HG03571 (cell line): Measurements from ENCODE around the gene ADGRE3.
"Not testable (repeated sequence)": the region's sequence is repeated elsewhere in the genome, so short reads cannot be mapped to it uniquely, and the experiment has no call there.

Source experiments
- ATAC-seq: cut with Tn5 transposase; IDR thresholded peaks from one replicate; pipeline ENCODE4 v1.9.1; 2021; ENCODE audit not compliant: unreplicated experiment

The ADGRE3 gene

GRCh38 chr19:14611051-14611450 lies 63.6 kb downstream of the ADGRE3 start:
- ATAC-seq, result no peak

- ATAC-seq, result no peak
These were observed 68.0 kb downstream of the ADGRE3 start for GRCh38 chr19:14606627-14607026.

GRCh38 chr19:14603990-14604387 lies 70.7 kb downstream of the ADGRE3 start:
- ATAC-seq, result peak; percentile 71

GRCh38 chr19:14599548-14600147 lies 75.0 kb downstream of the ADGRE3 start:
- no peak for ATAC-seq

- no peak for ATAC-seq
These were observed 79.1 kb downstream of the ADGRE3 start for GRCh38 chr19:14595558-14595957.

GRCh38 chr19:14589433-14589832 lies 85.2 kb downstream of the ADGRE3 start:
- not testable (repeated sequence) for ATAC-seq

GRCh38 chr19:14585187-14585586 lies 89.5 kb downstream of the ADGRE3 start:
- peak; percentile 63 for ATAC-seq

- not testable (repeated sequence) for ATAC-seq
These were observed 90.3 kb downstream of the ADGRE3 start for GRCh38 chr19:14584372-14584771.

GRCh38 chr19:14582894-14583340 lies 91.7 kb downstream of the ADGRE3 start, which contains the start of gene CLEC17A:
TSS of gene CLEC17A (plus strand) at chr19:14583084. CDS start at chr19:14583161, 77 bp downstream.
- ATAC-seq, result no peak

- no peak for ATAC-seq
These were observed 93.9 kb downstream of the ADGRE3 start for GRCh38 chr19:14580623-14581237.

GRCh38 chr19:14577885-14578427 lies 96.7 kb downstream of the ADGRE3 start:
- no peak for ATAC-seq

- ATAC-seq, result no peak
These were observed 97.4 kb downstream of the ADGRE3 start for GRCh38 chr19:14577264-14577663.

- no peak for ATAC-seq
These were observed 98.3 kb downstream of the ADGRE3 start for GRCh38 chr19:14576363-14576762.

- ATAC-seq, result no peak
These were observed 99.1 kb downstream of the ADGRE3 start for GRCh38 chr19:14575428-14575980.

- peak; percentile 85 for ATAC-seq
These were observed 102.8 kb downstream of the ADGRE3 start, which contains the start of gene NDUFB7 for GRCh38 chr19:14571695-14572490. TSS of gene NDUFB7 (minus strand) at chr19:14572066. CDS start at chr19:14572000, 66 bp downstream.

GRCh38 chr19:14570864-14571527 lies 103.6 kb downstream of the ADGRE3 start:
- ATAC-seq, result no peak
